ENCODE measurements around the gene FCRLB.

FCRLB gene

GRCh38 chr1:161747801-161748200 lies 26.5 kb downstream of the FCRLB start:
- DNase-seq = no peak

GRCh38 chr1:161749509-161750407 lies 28.4 kb downstream of the FCRLB start, which contains the start of gene DUSP12:
Gene DUSP12 (plus strand): TSS chr1:161749786. CDS start chr1:161749802, 16 bp downstream.
- DNase-seq = peak; percentile 95

GRCh38 chr1:161763522-161764098 lies 42.3 kb downstream of the FCRLB start:
- peak; percentile 20 for DNase-seq

GRCh38 chr1:161766102-161766981 lies 45.0 kb downstream of the FCRLB start, which contains the start of gene ATF6:
Gene ATF6 (plus strand): TSS chr1:161766320. CDS start chr1:161766361, 41 bp downstream.
- DNase-seq = peak; percentile 89

GRCh38 chr1:161768461-161768860 lies 47.1 kb downstream of the FCRLB start:
- no peak for DNase-seq

GRCh38 chr1:161768986-161769672 lies 47.8 kb downstream of the FCRLB start:
- no peak for DNase-seq

- peak; percentile 1 for DNase-seq
These were observed 48.3 kb downstream of the FCRLB start for GRCh38 chr1:161769673-161770045.

GRCh38 chr1:161770250-161770649 lies 48.9 kb downstream of the FCRLB start:
- DNase-seq = no peak

GRCh38 chr1:161771161-161771560 lies 49.8 kb downstream of the FCRLB start:
- DNase-seq = no peak

- no peak for DNase-seq
These were observed 50.6 kb downstream of the FCRLB start for GRCh38 chr1:161771973-161772372.

- DNase-seq = no peak
These were observed 51.1 kb downstream of the FCRLB start for GRCh38 chr1:161772397-161772796.

- DNase-seq = no peak
These were observed 52.4 kb downstream of the FCRLB start for GRCh38 chr1:161773791-161774190.

- no peak for DNase-seq
These were observed 55.9 kb downstream of the FCRLB start for GRCh38 chr1:161777261-161777660.
